Hepatocyte (in vitro differentiated cells): ENCODE measurements around the gene TACR2.

Experiments used
- CTCF ChIP-seq: fragments of 200-600 bp; sonication (generic); IDR thresholded peaks from 2 replicates; pipeline ENCODE4 v1.5.1; 2016; ENCODE audit warnings: antibody characterized with exemption, mild to moderate bottlenecking; ENCODE audit not compliant: poor library complexity
- EZH2 ChIP-seq: fragments of 200-600 bp; sonication (generic); IDR thresholded peaks from 2 replicates; pipeline ENCODE4 v1.6.1; 2016; ENCODE audit warnings: antibody characterized with exemption, mild to moderate bottlenecking, borderline replicate concordance

GRCh38 chr10:69452676-69453415, 36.1 kb upstream of the TACR2 start:
- no peak for TF ChIP-seq CTCF
- no peak for TF ChIP-seq EZH2
